ENCODE data around the gene TENT4A.

Gene TENT4A

DNA sequence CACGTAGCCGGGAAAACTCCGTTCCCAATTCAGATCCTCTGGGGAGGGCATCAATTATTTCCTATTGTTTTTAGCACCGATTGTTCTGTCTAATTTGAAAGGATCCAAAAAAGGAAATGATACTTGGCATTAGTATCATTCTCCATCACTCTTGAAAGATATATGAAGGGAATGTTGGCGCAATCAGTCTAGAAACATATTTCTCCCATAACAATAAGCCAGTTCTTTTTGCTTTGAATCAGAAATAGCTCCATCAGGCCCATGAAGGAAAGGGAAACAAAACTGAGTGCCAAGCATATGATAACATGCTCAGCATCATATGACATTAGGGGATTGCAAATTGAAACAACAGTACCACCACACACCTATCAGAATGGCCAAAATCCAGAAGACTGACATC is 40.2 kb upstream of the TENT4A start:
- H3K27ac ChIP-seq (ENCODE audit: low read length), result no peak overlapping the region
- no peaks in the 10 kb centered on the region for H3K9me3 ChIP-seq (ENCODE audit: insufficient read depth, low read length)
- H3K9ac ChIP-seq (ENCODE audit: low read length), result no peak overlapping the region
- no peak overlapping the region for H3K4me3 ChIP-seq (ENCODE audit: low read length)
- no peak overlapping the region for H3K4me2 ChIP-seq (ENCODE audit: low read length)
- no peaks in the 10 kb centered on the region for H3K79me2 ChIP-seq (ENCODE audit: low read length)
- H3K36me3 ChIP-seq (replicated peaks; ENCODE audit: low read depth, low read length), result no peaks in the 10 kb centered on the region
- TF ChIP-seq, protein P1, sequence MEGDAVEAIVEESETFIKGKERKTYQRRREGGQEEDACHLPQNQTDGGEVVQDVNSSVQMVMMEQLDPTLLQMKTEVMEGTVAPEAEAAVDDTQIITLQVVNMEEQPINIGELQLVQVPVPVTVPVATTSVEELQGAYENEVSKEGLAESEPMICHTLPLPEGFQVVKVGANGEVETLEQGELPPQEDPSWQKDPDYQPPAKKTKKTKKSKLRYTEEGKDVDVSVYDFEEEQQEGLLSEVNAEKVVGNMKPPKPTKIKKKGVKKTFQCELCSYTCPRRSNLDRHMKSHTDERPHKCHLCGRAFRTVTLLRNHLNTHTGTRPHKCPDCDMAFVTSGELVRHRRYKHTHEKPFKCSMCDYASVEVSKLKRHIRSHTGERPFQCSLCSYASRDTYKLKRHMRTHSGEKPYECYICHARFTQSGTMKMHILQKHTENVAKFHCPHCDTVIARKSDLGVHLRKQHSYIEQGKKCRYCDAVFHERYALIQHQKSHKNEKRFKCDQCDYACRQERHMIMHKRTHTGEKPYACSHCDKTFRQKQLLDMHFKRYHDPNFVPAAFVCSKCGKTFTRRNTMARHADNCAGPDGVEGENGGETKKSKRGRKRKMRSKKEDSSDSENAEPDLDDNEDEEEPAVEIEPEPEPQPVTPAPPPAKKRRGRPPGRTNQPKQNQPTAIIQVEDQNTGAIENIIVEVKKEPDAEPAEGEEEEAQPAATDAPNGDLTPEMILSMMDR (IDR thresholded peaks at IDR 0.05; ENCODE audit: low read depth, low read length), result no peak
- no peak for TF ChIP-seq EZH2phosphoT487 (IDR thresholded peaks at IDR 0.05; ENCODE audit: low read depth)
- H4K20me1 ChIP-seq (ENCODE audit: insufficient read depth, low read length), result no peaks in the 10 kb centered on the region
- no peaks in the 10 kb centered on the region for H3K4me1 ChIP-seq (ENCODE audit: low read length)
- H2AFZ ChIP-seq (ENCODE audit: low read depth, low read length), result no peak overlapping the region
- H3K27me3 ChIP-seq (ENCODE audit: low read depth, low read length), result no peaks in the 10 kb centered on the region

DNA sequence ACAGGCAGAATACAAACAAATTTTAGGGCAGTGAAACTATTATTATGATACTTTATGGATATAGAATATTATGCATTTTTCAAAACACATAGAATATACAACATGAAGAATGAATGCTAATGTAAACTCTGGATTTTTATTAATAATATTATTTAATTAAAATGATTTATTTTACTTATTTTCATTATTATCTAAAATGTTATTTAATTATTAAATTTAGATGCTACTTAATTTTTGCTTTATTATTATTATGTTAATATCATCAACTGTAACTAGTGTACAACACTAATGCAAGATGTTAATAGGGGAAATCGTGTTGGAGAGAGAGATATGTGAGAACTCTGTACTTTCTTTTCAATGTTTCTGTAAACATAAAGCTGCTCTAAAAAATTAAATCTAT is 39.3 kb upstream of the TENT4A start:
- no peak for TF ChIP-seq EZH2phosphoT487 (IDR thresholded peaks at IDR 0.05; ENCODE audit: low read depth)
- TF ChIP-seq, protein P1 (IDR thresholded peaks at IDR 0.05; ENCODE audit: low read depth, low read length), result no peak
- H3K4me2 ChIP-seq (ENCODE audit: low read length), result no peak overlapping the region

DNA sequence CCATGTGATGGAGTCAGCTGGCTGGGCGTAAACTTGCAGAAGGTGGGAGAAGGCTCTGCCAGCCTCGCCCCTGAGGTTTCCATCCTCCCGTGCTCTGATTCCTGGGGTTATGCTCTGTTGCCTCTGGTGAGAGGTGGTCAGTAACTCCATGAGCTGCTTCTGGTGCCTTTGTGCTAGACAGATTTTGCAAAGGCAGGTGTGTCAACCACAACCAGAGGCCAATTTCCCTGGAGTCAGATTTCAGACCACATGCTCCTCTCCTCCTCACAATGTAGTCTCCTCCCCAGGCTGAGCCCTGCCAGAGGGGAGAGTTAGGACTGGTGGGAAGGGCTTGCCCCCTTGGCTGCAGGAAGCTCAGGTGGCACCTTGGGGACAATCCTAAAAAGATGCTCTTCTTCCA is 38.8 kb upstream of the TENT4A start:
- TF ChIP-seq EZH2phosphoT487 (IDR thresholded peaks at IDR 0.05; ENCODE audit: low read depth), result no peak
- TF ChIP-seq, protein P1 (IDR thresholded peaks at IDR 0.05; ENCODE audit: low read depth, low read length), result no peak
- Histone ChIP-seq H3K27me3 (ENCODE audit: low read depth, low read length) (no peaks in the 10 kb centered on the region), H3K9ac (ENCODE audit: low read length) (no peak overlapping the region), H3K79me2 (ENCODE audit: low read length) (no peaks in the 10 kb centered on the region), H3K4me1 (ENCODE audit: low read length) (no peaks in the 10 kb centered on the region), H4K20me1 (ENCODE audit: insufficient read depth, low read length) (no peaks in the 10 kb centered on the region), H3K27ac (ENCODE audit: low read length) (no peak overlapping the region), H3K4me2 (ENCODE audit: low read length) (no peak overlapping the region), H3K9me3 (ENCODE audit: insufficient read depth, low read length) (no peaks in the 10 kb centered on the region), H2AFZ (ENCODE audit: low read depth, low read length) (no peak overlapping the region), H3K36me3 (replicated peaks; ENCODE audit: low read depth, low read length) (no peaks in the 10 kb centered on the region), H3K4me3 (ENCODE audit: low read length) (no peak overlapping the region)

More for the DNA sequence above, 39.3 kb upstream of the TENT4A start:
- Histone ChIP-seq H3K9me3 (ENCODE audit: insufficient read depth, low read length) (no peaks in the 10 kb centered on the region), H3K36me3 (replicated peaks; ENCODE audit: low read depth, low read length) (no peaks in the 10 kb centered on the region), H3K27ac (ENCODE audit: low read length) (no peak overlapping the region), H3K79me2 (ENCODE audit: low read length) (no peaks in the 10 kb centered on the region), H4K20me1 (ENCODE audit: insufficient read depth, low read length) (no peaks in the 10 kb centered on the region), H3K9ac (ENCODE audit: low read length) (no peak overlapping the region), H3K4me1 (ENCODE audit: low read length) (no peaks in the 10 kb centered on the region), H3K4me3 (ENCODE audit: low read length) (no peak overlapping the region), H3K27me3 (ENCODE audit: low read depth, low read length) (no peaks in the 10 kb centered on the region), H2AFZ (ENCODE audit: low read depth, low read length) (no peak overlapping the region)

DNA sequence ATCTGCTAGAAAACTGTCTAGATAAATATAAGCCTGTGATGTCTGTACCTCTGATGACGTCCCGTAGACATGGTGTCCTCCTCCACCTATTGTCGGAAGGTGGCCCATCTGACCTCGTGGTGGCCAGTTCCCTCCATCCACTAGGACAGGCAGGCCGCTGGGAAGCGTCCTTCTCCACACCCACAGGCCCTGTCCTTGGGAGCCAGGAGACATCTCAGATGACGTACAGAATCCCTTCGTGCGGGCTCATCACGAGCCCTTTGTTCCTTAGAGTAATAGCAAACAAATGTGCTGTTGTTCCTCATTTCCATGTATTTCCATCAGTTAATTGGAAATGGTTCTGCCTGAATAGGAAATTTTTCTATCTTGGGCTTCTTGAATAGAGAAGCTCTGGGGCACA is 38.3 kb upstream of the TENT4A start:
- Histone ChIP-seq H3K9me3 (ENCODE audit: insufficient read depth, low read length) (no peaks in the 10 kb centered on the region), H4K20me1 (ENCODE audit: insufficient read depth, low read length) (no peaks in the 10 kb centered on the region), H3K36me3 (replicated peaks; ENCODE audit: low read depth, low read length) (no peaks in the 10 kb centered on the region), H3K4me2 (ENCODE audit: low read length) (no peak overlapping the region), H3K9ac (ENCODE audit: low read length) (no peak overlapping the region), H3K27me3 (ENCODE audit: low read depth, low read length) (no peaks in the 10 kb centered on the region), H3K4me3 (ENCODE audit: low read length) (no peak overlapping the region), H3K27ac (ENCODE audit: low read length) (no peak overlapping the region), H2AFZ (ENCODE audit: low read depth, low read length) (no peak overlapping the region), H3K79me2 (ENCODE audit: low read length) (no peaks in the 10 kb centered on the region), H3K4me1 (ENCODE audit: low read length) (no peaks in the 10 kb centered on the region)
- TF ChIP-seq EZH2phosphoT487 (IDR thresholded peaks at IDR 0.05; ENCODE audit: low read depth), result no peak
- TF ChIP-seq, protein P1 (IDR thresholded peaks at IDR 0.05; ENCODE audit: low read depth, low read length), result no peak
